ENCODE results near the gene ENKUR.
"Not testable (repeated sequence)": the region's sequence is repeated elsewhere in the genome, so short reads cannot be mapped to it uniquely, and the experiment has no call there.

Gene ENKUR

GRCh38 chr10:25018703-25019102 lies 2.7 kb upstream of the ENKUR start:
- no peak for DNase-seq

GRCh38 chr10:25017661-25018060 lies 1.7 kb upstream of the ENKUR start:
- peak; percentile 34 for DNase-seq

- DNase-seq = peak; percentile 77
These were observed 1.2 kb upstream of the ENKUR start for GRCh38 chr10:25017154-25017590.

- peak; percentile 98 for DNase-seq
These were observed 607 bp upstream of the ENKUR start, which contains the start of gene THNSL1 for GRCh38 chr10:25016376-25017153. TSS of gene THNSL1 (plus strand) at chr10:25016612. CDS start at chr10:25023224, 6,612 bp downstream.

- DNase-seq = no peak
These were observed 1.4 kb downstream of the ENKUR start for GRCh38 chr10:25014579-25014978.

GRCh38 chr10:25011591-25011990 lies 4.4 kb downstream of the ENKUR start:
- DNase-seq = not testable (repeated sequence)

GRCh38 chr10:24998044-24998443 lies 17.9 kb downstream of the ENKUR start:
- no peak for DNase-seq

- no peak for DNase-seq
These were observed 20.9 kb downstream of the ENKUR start for GRCh38 chr10:24995072-24995471.

- DNase-seq = no peak
These were observed 22.6 kb downstream of the ENKUR start for GRCh38 chr10:24993237-24993958.

- DNase-seq = no peak
These were observed 23.3 kb downstream of the ENKUR start for GRCh38 chr10:24992512-24993133.

- no peak for DNase-seq
These were observed 24.7 kb downstream of the ENKUR start for GRCh38 chr10:24991298-24991697.

GRCh38 chr10:24989867-24990266 lies 26.1 kb downstream of the ENKUR start:
- no peak for DNase-seq

GRCh38 chr10:24988831-24989640 lies 26.9 kb downstream of the ENKUR start:
- DNase-seq = no peak

GRCh38 chr10:24984906-24985305 lies 31.1 kb downstream of the ENKUR start:
- no peak for DNase-seq

GRCh38 chr10:24983946-24984345 lies 32.0 kb downstream of the ENKUR start:
- no peak for DNase-seq

- DNase-seq = no peak
These were observed 32.8 kb downstream of the ENKUR start for GRCh38 chr10:24983130-24983529.

GRCh38 chr10:24982319-24983112 lies 33.4 kb downstream of the ENKUR start:
- no peak for DNase-seq

- no peak for DNase-seq
These were observed 34.7 kb downstream of the ENKUR start for GRCh38 chr10:24981161-24981710.

- no peak for DNase-seq
These were observed 36.3 kb downstream of the ENKUR start for GRCh38 chr10:24979685-24980084.

- DNase-seq = peak; percentile 44
These were observed 41.0 kb downstream of the ENKUR start for GRCh38 chr10:24974976-24975375.

- DNase-seq = no peak
These were observed 42.8 kb downstream of the ENKUR start for GRCh38 chr10:24973163-24973562.

GRCh38 chr10:24971374-24971773 lies 44.6 kb downstream of the ENKUR start:
- no peak for DNase-seq
